Fibroblast of lung (primary cell): Measurements from ENCODE around the gene MANBA.

ENCODE experiments used
- CTCF ChIP-seq, 2 donors: IDR thresholded peaks in 1 of 2; conservative IDR thresholded peaks in 1 of 2; 1 replicate in 1 of 2; 2 replicates in 1 of 2; pipeline ENCODE4 v1.5.1; 2011 to 2012; ENCODE audit warnings: low read length in 2 of 2, control low read depth in 1 of 2, inconsistent platforms in 1 of 2, low read depth in 1 of 2, mild to moderate bottlenecking in 1 of 2
- EZH2 ChIP-seq: IDR thresholded peaks from 2 replicates; pipeline ENCODE4 v1.5.1; 2012; ENCODE audit warnings: low read length, control low read depth, mild to moderate bottlenecking; ENCODE audit errors: missing control alignments

GRCh38 chr4:102606261-102606660, 154.5 kb downstream of the MANBA start:
- TF ChIP-seq CTCF (conservative IDR thresholded peaks at IDR 0.05 in 1 of 2, IDR thresholded peaks at IDR 0.05 in 1 of 2; ENCODE audit: low read depth in 1 of 2, low read length in 2 of 2), result no peak
- TF ChIP-seq EZH2, result no peak
